H1 (cell line): ENCODE measurements around the gene DPM3. TPM values are rescaled to one million over a fixed set of nuclear protein-coding genes. Genes with fewer than 3 reads are reported as not detected.

Experiments
- CBX5 ChIP-seq: fragments of 300-800, 300-1000 bp; sonication (generic); IDR thresholded peaks from 2 replicates; pipeline ENCODE4 v1.7.1; 2016; ENCODE audit warnings: antibody characterized with exemption, low read length, low read depth
- CBX8 ChIP-seq: fragments of 300-800, 300-1000 bp; sonication (generic); IDR thresholded peaks from 2 replicates; pipeline ENCODE4 v1.7.1; 2016; ENCODE audit warnings: low read depth, low read length, borderline replicate concordance
- CHD2 ChIP-seq: IDR thresholded peaks from 2 replicates; pipeline ENCODE4 v1.6.1; 2012; ENCODE audit warnings: low read length, improper control_type of control experiment
- CHD7 ChIP-seq: fragments of 300-600 bp; sonication (generic); IDR thresholded peaks from 2 replicates; pipeline ENCODE4 v1.7.1; 2012; ENCODE audit warnings: low read length, moderate library complexity, mild to moderate bottlenecking, inconsistent platforms; ENCODE audit not compliant: insufficient replicate concordance
- E2F6 ChIP-seq: IDR thresholded peaks from 2 replicates; pipeline ENCODE4 v1.6.1; 2012; ENCODE audit warnings: inconsistent platforms
- JUND ChIP-seq: IDR thresholded peaks from 2 replicates; pipeline ENCODE4 v1.6.1; 2011; ENCODE audit warnings: mild to moderate bottlenecking, improper control_type of control experiment, low read length
- MAFK ChIP-seq: IDR thresholded peaks from 2 replicates; pipeline ENCODE4 v1.6.1; 2012; ENCODE audit warnings: low read depth, mild to moderate bottlenecking, improper control_type of control experiment, low read length
- POLR2AphosphoS5 ChIP-seq: IDR thresholded peaks from 2 replicates; pipeline ENCODE4 v1.6.1; 2011; ENCODE audit warnings: low read depth, low read length
- SRF ChIP-seq: IDR thresholded peaks from 2 replicates; pipeline ENCODE4 v1.6.1; 2011; ENCODE audit warnings: mild to moderate bottlenecking, low read depth, low read length, moderate library complexity
- TCF12 ChIP-seq: IDR thresholded peaks from 2 replicates; pipeline ENCODE4 v1.6.1; 2011; ENCODE audit warnings: low read depth, mild to moderate bottlenecking, low read length
- polyA plus RNA-seq, 7 experiments: library from polyadenylated mRNA; depleted of rRNA in 3 of 7; stranded (reverse) in 5 of 7; unstranded in 2 of 7; fragments of >200 nt in 5 of 7; fragments of 200-250 nt in 2 of 7; gene quantifications; 1 replicate in 5 of 7; 2 replicates in 1 of 7; 4 replicates in 1 of 7; pipeline versions ENCODE4 v1.2.1 to v1.2.3, GENCODE V29; 2011 to 2013; ENCODE audit warnings: missing spikeins in 2 of 7, mixed read lengths in 2 of 7
- total RNA-seq: library from RNA; stranded (reverse); fragmentation: NEBNext Ultra II Directional; extraction: Animal tissue kit (Norgen Biotek cat#: 25700); gene quantifications from 2 replicates; pipeline ENCODE4 v1.2.1, GENCODE V29; 2021

The DPM3 gene
- total and polyA plus RNA-seq, 2 of the 8 experiments (the other 6 are each of a cell fraction or from before 2014, with no cell fraction given) = 44.8 to 227 TPM

GRCh38 chr1:155110381-155110780, 29.9 kb downstream of the DPM3 start (continued):
- TF ChIP-seq CHD7 = no peak
- TF ChIP-seq SRF = no peak
- TF ChIP-seq MAFK = no peak
- no peak for TF ChIP-seq CBX8
- TF ChIP-seq TCF12 = no peak
- TF ChIP-seq CBX5 = no peak
- no peak for TF ChIP-seq JUND
- TF ChIP-seq CHD2 = no peak
- TF ChIP-seq E2F6 = no peak
- no peak for TF ChIP-seq POLR2AphosphoS5
